Upper lobe of right lung (tissue), 1 donor: ENCODE results near the gene HCRTR1. TPM values are rescaled to one million over a fixed set of nuclear protein-coding genes. Genes with fewer than 3 reads are reported as not detected.
"Not testable (repeated sequence)": the region's sequence is repeated elsewhere in the genome, so short reads cannot be mapped to it uniquely, and the experiment has no call there.

Experiments used
- ATAC-seq: fragments of 200-7000 bp; cut with Tn5 transposase; one replicate; pipeline ENCODE4 v1.9.1; 2020; ENCODE audit warnings: mild to moderate bottlenecking, moderate library complexity
- DNase-seq: peaks from one replicate; pipeline ENCODE4 v3.0.0-alpha.2; 2020
- H3K27ac ChIP-seq: fragments of 200-600 bp; one replicate; pipeline ENCODE4 v1.8.0; 2022
- H3K27me3 ChIP-seq: fragments of 200-600 bp; one replicate; pipeline ENCODE4 v1.8.0; 2022; ENCODE audit warnings: mild to moderate bottlenecking
- H3K36me3 ChIP-seq: fragments of 200-600 bp; one replicate; pipeline ENCODE4 v1.8.0; 2022
- H3K4me1 ChIP-seq: fragments of 200-600 bp; one replicate; pipeline ENCODE4 v1.8.0; 2022
- H3K4me3 ChIP-seq: fragments of 200-600 bp; one replicate; pipeline ENCODE4 v1.8.0; 2022; ENCODE audit warnings: mild to moderate bottlenecking
- H3K9me3 ChIP-seq: fragments of 200-600 bp; one replicate; pipeline ENCODE4 v1.8.0; 2022
- intact Hi-C: fragments of 100-400 bp; cut with DNase I; formaldehyde crosslinking; loops from one replicate; pipeline ENCODE4 v1.11.0; 2022
- total RNA-seq: library from RNA; stranded (reverse); fragmentation: NEBNext Ultra II Directional; extraction: Animal tissue kit (Norgen Biotek cat#: 25700); gene quantifications from one replicate; pipeline ENCODE4 v1.2.1, GENCODE V29; 2021
- TF ChIP-seq, protein P1 (sequence below): fragments of 200-600 bp; IDR thresholded peaks from one replicate; pipeline ENCODE4 v1.8.0; 2022; ENCODE audit warnings: antibody characterized with exemption
- donor health status: DM: no; HTN: yes; CAD: no; lungs with severe emphysema.

Gene HCRTR1
- total RNA-seq, 1 donor from 2014 or later: not detected

DNA sequence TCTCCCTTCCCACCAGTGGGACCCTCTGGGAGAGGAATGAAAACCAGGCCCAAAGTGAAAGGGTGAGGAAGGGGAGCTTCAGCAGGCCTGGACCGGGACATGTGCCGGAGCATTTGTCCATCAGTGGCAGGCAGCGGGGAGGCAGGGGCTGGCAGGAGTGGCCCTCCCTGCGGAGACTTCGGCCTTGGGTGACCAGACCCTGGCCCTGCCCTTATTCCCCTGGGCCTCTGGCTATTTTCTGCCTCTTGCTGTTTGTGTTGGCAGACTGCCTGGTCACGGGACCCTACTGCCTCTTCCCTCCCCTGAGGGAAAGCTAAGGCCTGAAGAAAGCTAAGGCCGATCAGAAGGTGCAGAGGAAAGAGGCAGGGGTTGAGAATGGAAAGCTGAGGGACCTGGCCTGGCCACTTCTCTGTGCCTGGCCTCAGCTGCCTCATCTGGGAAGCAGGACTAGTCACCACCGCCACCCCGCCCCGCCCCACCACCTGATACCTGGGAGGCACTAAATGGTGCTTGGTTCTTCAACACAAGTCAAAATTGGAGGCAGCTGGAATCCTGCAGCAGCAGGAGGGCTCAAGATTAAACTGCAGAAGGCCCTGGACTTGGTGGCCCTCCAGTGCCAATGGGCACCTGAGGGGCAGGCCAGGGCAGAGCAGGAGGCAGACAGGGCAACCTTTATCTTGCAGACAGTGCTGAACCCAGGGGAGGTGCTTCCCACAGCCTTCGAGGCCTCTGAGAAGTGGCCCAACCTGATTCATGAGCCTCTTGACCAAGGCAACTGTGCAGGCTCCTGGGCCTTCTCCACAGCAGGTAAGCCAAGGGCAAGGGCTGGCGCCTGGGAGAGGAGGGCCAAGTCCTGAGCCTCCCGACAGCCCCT, 33.3 kb upstream of the HCRTR1 start:
- intact Hi-C loops: no loop called here
- Histone ChIP-seq H3K36me3 (peaks cover 6% of the 10 kb centered on the region), H3K4me3 (no peak overlapping the region), H3K4me1 (peaks cover 53% of the 10 kb centered on the region), H3K27me3 (no peaks in the 10 kb centered on the region), H3K9me3 (no peaks in the 10 kb centered on the region), H3K27ac (peak overlapping the region; percentile 60)
- ATAC-seq (peak; percentile 45), DNase-seq (peak; percentile 85)
- TF ChIP-seq, protein P1, sequence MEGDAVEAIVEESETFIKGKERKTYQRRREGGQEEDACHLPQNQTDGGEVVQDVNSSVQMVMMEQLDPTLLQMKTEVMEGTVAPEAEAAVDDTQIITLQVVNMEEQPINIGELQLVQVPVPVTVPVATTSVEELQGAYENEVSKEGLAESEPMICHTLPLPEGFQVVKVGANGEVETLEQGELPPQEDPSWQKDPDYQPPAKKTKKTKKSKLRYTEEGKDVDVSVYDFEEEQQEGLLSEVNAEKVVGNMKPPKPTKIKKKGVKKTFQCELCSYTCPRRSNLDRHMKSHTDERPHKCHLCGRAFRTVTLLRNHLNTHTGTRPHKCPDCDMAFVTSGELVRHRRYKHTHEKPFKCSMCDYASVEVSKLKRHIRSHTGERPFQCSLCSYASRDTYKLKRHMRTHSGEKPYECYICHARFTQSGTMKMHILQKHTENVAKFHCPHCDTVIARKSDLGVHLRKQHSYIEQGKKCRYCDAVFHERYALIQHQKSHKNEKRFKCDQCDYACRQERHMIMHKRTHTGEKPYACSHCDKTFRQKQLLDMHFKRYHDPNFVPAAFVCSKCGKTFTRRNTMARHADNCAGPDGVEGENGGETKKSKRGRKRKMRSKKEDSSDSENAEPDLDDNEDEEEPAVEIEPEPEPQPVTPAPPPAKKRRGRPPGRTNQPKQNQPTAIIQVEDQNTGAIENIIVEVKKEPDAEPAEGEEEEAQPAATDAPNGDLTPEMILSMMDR: no peak

DNA sequence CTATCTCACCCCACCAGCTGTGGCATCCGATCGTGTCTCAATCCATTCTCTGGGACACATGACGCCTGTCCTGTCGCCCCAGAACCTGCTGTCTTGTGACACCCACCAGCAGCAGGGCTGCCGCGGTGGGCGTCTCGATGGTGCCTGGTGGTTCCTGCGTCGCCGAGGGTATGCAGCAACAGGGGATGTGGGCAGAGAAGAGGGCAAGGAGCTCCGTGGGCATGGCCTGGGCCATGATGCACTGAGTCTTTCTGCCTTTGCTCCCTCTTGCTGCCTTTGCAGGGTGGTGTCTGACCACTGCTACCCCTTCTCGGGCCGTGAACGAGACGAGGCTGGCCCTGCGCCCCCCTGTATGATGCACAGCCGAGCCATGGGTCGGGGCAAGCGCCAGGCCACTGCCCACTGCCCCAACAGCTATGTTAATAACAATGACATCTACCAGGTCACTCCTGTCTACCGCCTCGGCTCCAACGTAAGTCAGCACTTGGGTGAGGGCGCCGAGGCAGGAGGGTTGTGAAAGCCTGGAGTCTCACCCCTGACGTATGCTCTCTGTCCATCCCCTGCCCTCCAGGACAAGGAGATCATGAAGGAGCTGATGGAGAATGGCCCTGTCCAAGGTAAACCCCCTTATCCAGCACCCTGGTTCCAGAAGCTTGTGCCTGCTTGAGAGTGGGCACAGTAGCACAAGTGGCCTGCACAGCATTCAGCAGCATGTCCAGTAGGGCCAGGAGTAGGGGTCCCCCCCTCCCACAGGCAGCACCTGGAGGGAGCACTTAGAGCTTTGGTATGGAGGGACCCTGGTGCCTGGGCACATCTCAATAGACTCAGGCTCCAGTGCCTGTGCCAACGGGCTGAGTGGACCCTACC, 32.4 kb upstream of the HCRTR1 start:
- TF ChIP-seq, protein P1: no peak
- H3K4me3 ChIP-seq: no peak overlapping the region
- no peak for ATAC-seq
- peak; percentile 53 for DNase-seq
- H3K36me3 ChIP-seq: peaks cover 6% of the 10 kb centered on the region
- H3K9me3 ChIP-seq: no peaks in the 10 kb centered on the region
- H3K27me3 ChIP-seq: no peaks in the 10 kb centered on the region
- intact Hi-C loops: no loop called here
- H3K27ac ChIP-seq: peak overlapping the region; percentile 60
- H3K4me1 ChIP-seq: peaks cover 59% of the 10 kb centered on the region

DNA sequence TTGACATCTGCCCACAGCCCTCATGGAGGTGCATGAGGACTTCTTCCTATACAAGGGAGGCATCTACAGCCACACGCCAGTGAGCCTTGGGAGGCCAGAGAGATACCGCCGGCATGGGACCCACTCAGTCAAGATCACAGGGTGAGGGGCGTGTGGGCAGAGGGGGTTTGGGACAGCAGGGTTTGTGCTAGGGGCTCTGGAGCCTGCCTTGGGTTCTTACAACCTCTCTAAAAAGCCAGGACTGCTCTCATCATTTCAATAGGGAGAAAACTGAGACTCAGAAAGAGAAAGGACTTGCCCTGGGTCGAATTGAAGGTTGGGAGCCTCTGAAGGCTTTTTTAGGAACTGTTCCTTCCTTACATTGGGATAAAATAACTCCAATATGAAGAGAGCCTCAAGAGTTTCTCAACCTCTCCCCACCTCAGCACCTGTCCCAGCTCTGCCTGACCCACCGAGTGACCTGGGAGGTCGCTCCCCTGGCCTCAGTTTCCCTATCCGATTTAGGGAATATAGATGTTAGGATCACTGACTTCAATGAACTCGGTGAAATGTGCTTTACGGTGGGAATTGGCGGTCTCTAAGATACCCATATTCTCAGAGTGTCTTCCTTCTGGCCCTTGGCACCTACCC, 31.6 kb upstream of the HCRTR1 start:
- Histone ChIP-seq H3K4me1 (peaks cover 59% of the 10 kb centered on the region), H3K27me3 (no peaks in the 10 kb centered on the region), H3K36me3 (peaks cover 6% of the 10 kb centered on the region), H3K27ac (no peak overlapping the region), H3K4me3 (no peak overlapping the region), H3K9me3 (no peaks in the 10 kb centered on the region)
- ATAC-seq (no peak), DNase-seq (no peak)
- TF ChIP-seq, protein P1: no peak
- intact Hi-C loops: no loop called here

DNA sequence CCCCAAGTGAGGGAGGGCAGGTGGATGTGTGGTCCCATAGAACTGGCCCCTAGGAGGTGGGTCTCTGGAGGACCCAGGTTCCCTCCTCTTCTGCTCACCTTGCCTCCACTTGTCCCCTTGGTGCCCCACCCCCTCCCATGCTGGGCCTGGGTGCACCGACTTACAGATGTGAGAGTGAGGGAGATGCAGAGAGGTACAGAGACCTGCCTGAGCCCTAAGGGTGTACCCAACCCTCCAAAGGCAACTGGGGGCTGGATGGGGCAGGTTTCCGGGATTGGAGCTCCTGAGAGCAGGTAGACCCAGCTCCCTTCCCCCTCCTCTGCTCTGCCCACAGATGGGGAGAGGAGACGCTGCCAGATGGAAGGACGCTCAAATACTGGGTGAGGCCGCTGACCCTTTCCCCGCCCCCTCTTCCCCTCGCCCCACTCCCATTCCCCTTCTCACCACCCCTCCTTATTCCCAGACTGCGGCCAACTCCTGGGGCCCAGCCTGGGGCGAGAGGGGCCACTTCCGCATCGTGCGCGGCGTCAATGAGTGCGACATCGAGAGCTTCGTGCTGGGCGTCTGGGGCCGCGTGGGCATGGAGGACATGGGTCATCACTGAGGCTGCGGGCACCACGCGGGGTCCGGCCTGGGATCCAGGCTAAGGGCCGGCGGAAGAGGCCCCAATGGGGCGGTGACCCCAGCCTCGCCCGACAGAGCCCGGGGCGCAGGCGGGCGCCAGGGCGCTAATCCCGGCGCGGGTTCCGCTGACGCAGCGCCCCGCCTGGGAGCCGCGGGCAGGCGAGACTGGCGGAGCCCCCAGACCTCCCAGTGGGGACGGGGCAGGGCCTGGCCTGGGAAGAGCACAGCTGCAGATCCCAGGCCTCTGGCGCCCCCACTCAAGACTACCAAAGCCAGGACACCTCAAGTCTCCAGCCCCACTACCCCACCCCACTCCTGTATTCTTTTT, 30.8 kb upstream of the HCRTR1 start:
- Histone ChIP-seq H3K36me3 (peaks cover 6% of the 10 kb centered on the region), H3K9me3 (no peaks in the 10 kb centered on the region), H3K4me1 (peaks cover 59% of the 10 kb centered on the region), H3K27me3 (no peaks in the 10 kb centered on the region), H3K4me3 (no peak overlapping the region), H3K27ac (no peak overlapping the region)
- intact Hi-C loops: no loop called here
- TF ChIP-seq, protein P1: no peak
- no peak for ATAC-seq
- peak; percentile 60 for DNase-seq

DNA sequence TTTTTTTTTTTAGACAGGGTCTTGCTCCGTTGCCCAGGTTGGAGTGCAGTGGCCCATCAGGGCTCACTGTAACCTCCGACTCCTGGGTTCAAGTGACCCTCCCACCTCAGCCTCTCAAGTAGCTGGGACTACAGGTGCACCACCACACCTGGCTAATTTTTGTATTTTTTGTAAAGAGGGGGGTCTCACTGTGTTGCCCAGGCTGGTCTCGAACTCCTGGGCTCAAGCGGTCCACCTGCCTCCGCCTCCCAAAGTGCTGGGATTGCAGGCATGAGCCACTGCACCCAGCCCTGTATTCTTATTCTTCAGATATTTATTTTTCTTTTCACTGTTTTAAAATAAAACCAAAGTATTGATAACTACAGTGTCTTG, 30.2 kb upstream of the HCRTR1 start:
- ATAC-seq, intact Hi-C loops, H3K36me3 ChIP-seq, H3K9me3 ChIP-seq, H3K4me3 ChIP-seq, H3K27me3 ChIP-seq: not testable (repeated sequence)
- peak overlapping the region; percentile 89 for H3K27ac ChIP-seq
- peak; percentile 20 for DNase-seq
- peaks cover 52% of the 10 kb centered on the region for H3K4me1 ChIP-seq
